Mesenchymal stem cell (in vitro differentiated cells and primary cell): ENCODE results near the gene FASTKD3.
A peak's percentile ranks its signal among the peaks of the same experiment; 100 is the strongest.

Experiments
- DNase-seq: peaks from one replicate; pipeline ENCODE4 v3.0.0-alpha.2; 2013
- H2AFZ ChIP-seq: one replicate; pipeline ENCODE4 v1.6.1; 2013; ENCODE audit warnings: low read depth, mild to moderate bottlenecking, control low read depth, inconsistent platforms, low read length, moderate library complexity
- H2AK5ac ChIP-seq: 2 replicates; pipeline ENCODE4 v1.6.1; 2013; ENCODE audit warnings: low read length, moderate library complexity, mild to moderate bottlenecking, inconsistent platforms; ENCODE audit not compliant: severe bottlenecking
- H2BK120ac ChIP-seq: one replicate; pipeline ENCODE4 v1.6.1; 2013; ENCODE audit warnings: low read depth, mild to moderate bottlenecking, inconsistent platforms, low read length, moderate library complexity
- H2BK12ac ChIP-seq, 2 experiments: one replicate each; pipeline ENCODE4 v1.6.1; 2013; ENCODE audit warnings: inconsistent platforms in 2 of 2, low read length in 2 of 2, mild to moderate bottlenecking in 2 of 2, moderate library complexity in 2 of 2, control low read depth in 1 of 2
- H2BK15ac ChIP-seq: one replicate; pipeline ENCODE4 v1.6.1; 2013; ENCODE audit warnings: mild to moderate bottlenecking, low read depth, inconsistent platforms; ENCODE audit not compliant: poor library complexity, severe bottlenecking
- H2BK5ac ChIP-seq: 2 replicates; pipeline ENCODE4 v1.6.1; 2013; ENCODE audit warnings: low read depth, mild to moderate bottlenecking, low read length, control low read depth, inconsistent platforms; ENCODE audit not compliant: poor library complexity, severe bottlenecking
- H3K14ac ChIP-seq, 2 experiments: one replicate each; pipeline ENCODE4 v1.6.1; 2013; ENCODE audit warnings: inconsistent platforms in 2 of 2, low read length in 2 of 2, control low read depth in 1 of 2, mild to moderate bottlenecking in 1 of 2, moderate library complexity in 1 of 2
- H3K18ac ChIP-seq, 2 experiments: one replicate each; pipeline ENCODE4 v1.6.1; 2013; ENCODE audit warnings: inconsistent platforms in 2 of 2, low read length in 2 of 2, control low read depth in 1 of 2, low read depth in 1 of 2, mild to moderate bottlenecking in 1 of 2
- H3K23ac ChIP-seq, 2 experiments: one replicate each; pipeline ENCODE4 v1.6.1; 2013; ENCODE audit warnings: inconsistent platforms in 2 of 2, low read length in 2 of 2, mild to moderate bottlenecking in 2 of 2, moderate library complexity in 2 of 2, control low read depth in 1 of 2
- H3K27ac ChIP-seq: 2 replicates; pipeline ENCODE4 v1.5.1; 2013; ENCODE audit warnings: mild to moderate bottlenecking, moderate library complexity, low read length, control low read depth, inconsistent platforms; ENCODE audit not compliant: poor library complexity, severe bottlenecking
- H3K27me3 ChIP-seq, 2 experiments: 2 replicates each; pipeline versions ENCODE4 v1.6.1 to v1.7.0; 2013; ENCODE audit warnings: low read length in 2 of 2, mild to moderate bottlenecking in 2 of 2, moderate library complexity in 2 of 2, control low read depth in 1 of 2, inconsistent platforms in 1 of 2; ENCODE audit not compliant: control insufficient read depth in 1 of 2, insufficient read depth in 1 of 2
- H3K36me3 ChIP-seq, 2 experiments: 2 replicates each; pipeline versions ENCODE4 v1.6.1 to v1.7.0; 2013; ENCODE audit warnings: low read length in 2 of 2, control low read depth in 1 of 2, inconsistent platforms in 1 of 2, low read depth in 1 of 2, mild to moderate bottlenecking in 1 of 2; ENCODE audit not compliant: insufficient read depth in 2 of 2, control insufficient read depth in 1 of 2
- H3K4ac ChIP-seq, 2 experiments: one replicate each; pipeline ENCODE4 v1.6.1; 2013; ENCODE audit warnings: inconsistent platforms in 2 of 2, low read length in 2 of 2, mild to moderate bottlenecking in 2 of 2, moderate library complexity in 2 of 2, control low read depth in 1 of 2, low read depth in 1 of 2
- H3K4me1 ChIP-seq: 2 replicates; pipeline ENCODE4 v1.6.1; 2013; ENCODE audit warnings: low read depth, low read length, control low read depth; ENCODE audit not compliant: control insufficient read depth, insufficient read depth
- H3K4me2 ChIP-seq: 2 replicates; pipeline ENCODE4 v1.6.1; 2013; ENCODE audit warnings: low read length, mild to moderate bottlenecking, inconsistent platforms; ENCODE audit not compliant: poor library complexity, severe bottlenecking
- H3K4me3 ChIP-seq, 2 experiments: 2 replicates each; pipeline versions ENCODE4 v1.5.1 to v1.7.0; 2013; ENCODE audit warnings: low read length in 2 of 2, mild to moderate bottlenecking in 2 of 2, control low read depth in 1 of 2, low read depth in 1 of 2; ENCODE audit not compliant: insufficient read depth in 1 of 2
- H3K79me1 ChIP-seq: replicated peaks from 2 replicates; pipeline ENCODE4 v1.6.1; 2013; ENCODE audit warnings: mild to moderate bottlenecking, control low read depth, low read length, inconsistent platforms; ENCODE audit not compliant: poor library complexity, severe bottlenecking
- H3K9ac ChIP-seq: 2 replicates; pipeline ENCODE4 v1.7.0; 2013; ENCODE audit warnings: mild to moderate bottlenecking, low read length, moderate library complexity
- H3K9me3 ChIP-seq: 2 replicates; pipeline ENCODE4 v1.7.0; 2013; ENCODE audit warnings: mild to moderate bottlenecking, low read length; ENCODE audit not compliant: control insufficient read depth
- H4K8ac ChIP-seq: one replicate; pipeline ENCODE4 v1.6.1; 2013; ENCODE audit warnings: inconsistent platforms, mild to moderate bottlenecking, low read length, moderate library complexity
- H4K91ac ChIP-seq: one replicate; pipeline ENCODE4 v1.6.1; 2013; ENCODE audit warnings: mild to moderate bottlenecking, low read length, inconsistent platforms
- WGBS: methylation state at CpG from one replicate; pipeline ENCODE4 v1.1.7; 2013; ENCODE audit warnings: mixed read lengths; 5-methylcytosine and 5-hydroxymethylcytosine counted together

Gene FASTKD3

DNA sequence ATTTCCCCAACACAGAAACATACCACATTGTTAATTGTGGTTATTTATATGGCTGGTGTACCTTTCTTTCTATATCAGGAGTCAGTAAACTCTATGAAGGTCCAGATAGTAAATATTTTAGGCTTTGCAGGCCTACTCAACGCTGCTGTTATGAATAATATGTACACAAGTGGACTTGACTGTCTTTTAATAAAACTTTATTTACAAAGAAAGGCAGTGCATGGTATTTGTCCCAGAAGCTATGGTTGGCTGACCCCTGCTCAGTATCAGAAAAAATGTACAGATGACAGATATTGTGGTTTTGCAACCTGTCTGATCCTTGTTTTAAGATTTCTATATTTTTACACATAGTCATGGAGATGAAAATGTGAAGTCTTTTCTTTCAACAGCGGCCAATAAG is 5.8 kb upstream of the FASTKD3 start:
- Histone ChIP-seq H3K27me3 (no peaks in the 10 kb centered on the region), H3K4me2 (no peak overlapping the region), H3K79me1 (peaks cover 2% of the 10 kb centered on the region), H3K27ac (no peak overlapping the region), H2BK5ac (no peak overlapping the region), H3K9ac (no peak overlapping the region), H3K36me3 (peaks cover 4 to 38% of the 10 kb centered on the region in 2 experiments), H2BK120ac (no peak overlapping the region), H3K14ac (no peak overlapping the region), H3K23ac (no peak overlapping the region), H3K9me3 (no peaks in the 10 kb centered on the region), H2BK12ac (no peak overlapping the region), H2AK5ac (no peak overlapping the region), H3K4ac (no peak overlapping the region), H3K4me1 (peaks cover 9% of the 10 kb centered on the region), H3K4me3 (no peak overlapping the region), H2AFZ (no peak overlapping the region), H4K91ac (no peak overlapping the region), H2BK15ac (no peak overlapping the region), H3K18ac (no peak overlapping the region), H4K8ac (no peak overlapping the region)
- WGBS, result no CpG with 5 or more reads among the region's 2 CpGs
- DNase-seq, result no peak

- 94% methylated on average over 6 of the region's 9 CpGs for WGBS
- H2BK5ac ChIP-seq, result no peak overlapping the region
- H3K4ac ChIP-seq, result no peak overlapping the region
- H3K14ac ChIP-seq, result no peak overlapping the region
- H3K27ac ChIP-seq, result peak overlapping the region; percentile 39
- DNase-seq, result no peak
- no peak overlapping the region for H3K23ac ChIP-seq
- no peak overlapping the region for H3K18ac ChIP-seq
- peak overlapping the region; percentile 35 for H2AK5ac ChIP-seq
- H3K4me1 ChIP-seq, result peaks cover 7% of the 10 kb centered on the region
- no peak overlapping the region for H2BK12ac ChIP-seq
- no peak overlapping the region for H3K9ac ChIP-seq
- no peak overlapping the region for H2BK15ac ChIP-seq
- H3K9me3 ChIP-seq, result no peaks in the 10 kb centered on the region
- no peak overlapping the region for H4K91ac ChIP-seq
- H3K79me1 ChIP-seq, result peaks cover 3% of the 10 kb centered on the region
- no peak overlapping the region for H2AFZ ChIP-seq
- H3K27me3 ChIP-seq, result no peaks in the 10 kb centered on the region
- H4K8ac ChIP-seq, result no peak overlapping the region
- H3K4me2 ChIP-seq, result no peak overlapping the region
- peaks cover 3 to 35% of the 10 kb centered on the region in 2 experiments for H3K36me3 ChIP-seq
- H2BK120ac ChIP-seq, result no peak overlapping the region
- H3K4me3 ChIP-seq, result no peak overlapping the region
Observed at GRCh38 chr5:7873216-7873615, 4.4 kb upstream of the FASTKD3 start.

DNA sequence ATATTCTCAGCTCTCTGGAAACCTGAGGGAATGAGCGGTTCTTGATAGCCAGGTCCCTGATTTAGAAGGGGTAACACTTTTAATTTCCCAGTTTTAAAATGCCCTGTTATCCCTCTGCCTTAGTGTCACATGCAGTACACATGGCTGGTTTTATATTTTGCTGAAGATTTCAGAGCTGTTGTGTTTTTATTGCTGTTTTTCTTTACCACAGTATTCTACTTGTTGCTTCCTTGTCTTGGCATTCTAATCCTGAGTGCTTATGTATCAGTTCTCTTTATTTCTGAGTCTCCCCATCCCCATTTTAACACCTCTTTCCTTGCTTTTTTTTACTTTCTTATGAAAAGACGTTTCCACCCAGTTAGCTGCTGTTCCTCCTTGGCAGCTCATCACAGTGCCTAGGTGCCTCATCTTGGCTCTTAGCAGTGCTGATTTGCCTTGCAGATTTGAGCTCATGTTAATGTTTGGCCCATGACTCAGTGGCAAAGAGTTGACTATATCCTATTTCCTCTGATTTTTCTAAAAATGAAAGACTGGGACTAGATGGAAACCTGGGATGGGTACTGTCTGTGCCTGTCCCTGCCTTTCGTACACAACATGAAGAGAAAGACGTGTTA is 3.8 kb upstream of the FASTKD3 start:
- no peak overlapping the region for H2BK5ac ChIP-seq
- no peak overlapping the region for H3K4me2 ChIP-seq
- no peaks in the 10 kb centered on the region for H3K27me3 ChIP-seq
- H2BK15ac ChIP-seq, result no peak overlapping the region
- H3K36me3 ChIP-seq, result peaks cover 3 to 31% of the 10 kb centered on the region in 2 experiments
- H3K4ac ChIP-seq, result no peak overlapping the region
- H2BK120ac ChIP-seq, result no peak overlapping the region
- DNase-seq, result no peak
- H3K18ac ChIP-seq, result no peak overlapping the region
- H4K91ac ChIP-seq, result no peak overlapping the region
- H3K14ac ChIP-seq, result no peak overlapping the region
- H3K27ac ChIP-seq, result peak overlapping the region; percentile 39
- no peak overlapping the region for H4K8ac ChIP-seq
- no peak overlapping the region for H2AFZ ChIP-seq
- H3K4me1 ChIP-seq, result peaks cover 4% of the 10 kb centered on the region
- peaks cover 5% of the 10 kb centered on the region for H3K79me1 ChIP-seq
- no peak overlapping the region for H3K9ac ChIP-seq
- no peaks in the 10 kb centered on the region for H3K9me3 ChIP-seq
- no peak overlapping the region for H2AK5ac ChIP-seq
- H2BK12ac ChIP-seq, result no peak overlapping the region
- WGBS, result 94% methylated on average over 4 of the region's 4 CpGs
- H3K23ac ChIP-seq, result no peak overlapping the region
- H3K4me3 ChIP-seq, result no peak overlapping the region

GRCh38 chr5:7871653-7872052 is 2.8 kb upstream of the FASTKD3 start:
- no peak overlapping the region for H4K91ac ChIP-seq
- no peak overlapping the region for H2BK15ac ChIP-seq
- no peak overlapping the region for H2BK12ac ChIP-seq
- H3K36me3 ChIP-seq, result peaks cover 3 to 28% of the 10 kb centered on the region in 2 experiments
- H3K79me1 ChIP-seq, result peaks cover 14% of the 10 kb centered on the region
- no peak overlapping the region for H2AFZ ChIP-seq
- H3K4ac ChIP-seq, result no peak overlapping the region
- DNase-seq, result no peak
- H3K18ac ChIP-seq, result no peak overlapping the region
- WGBS, result 100% methylated on average over 2 of the region's 2 CpGs
- H2BK5ac ChIP-seq, result no peak overlapping the region
- H3K9me3 ChIP-seq, result no peaks in the 10 kb centered on the region
- no peak overlapping the region for H3K4me3 ChIP-seq
- H3K4me1 ChIP-seq, result peaks cover 4% of the 10 kb centered on the region
- H3K9ac ChIP-seq, result no peak overlapping the region
- H3K27ac ChIP-seq, result no peak overlapping the region
- H2BK120ac ChIP-seq, result no peak overlapping the region
- no peak overlapping the region for H4K8ac ChIP-seq
- H3K4me2 ChIP-seq, result no peak overlapping the region
- H3K14ac ChIP-seq, result no peak overlapping the region
- no peaks in the 10 kb centered on the region for H3K27me3 ChIP-seq
- H2AK5ac ChIP-seq, result no peak overlapping the region
- no peak overlapping the region for H3K23ac ChIP-seq
